RWPE1 (cell line): ENCODE data around the gene RTN4RL1.

Source experiments
- CTCF ChIA-PET: fragments of 350-600 bp; sonication (Branson Sonifier 250); formaldehyde crosslinking; extraction: SDS; loops from one replicate; lab custom pipeline; 2021; lab: Yijun Ruan, JAX
- POLR2A ChIA-PET: fragments of 400-600 bp; formaldehyde crosslinking; extraction: SDS; loops from one replicate; lab custom pipeline; 2020; ENCODE audit warnings: antibody characterized with exemption; ENCODE audit not compliant: low non-redundant PET; lab: Yijun Ruan, JAX
- DNase-seq: peaks from one replicate; pipeline ENCODE4 v3.0.0; 2012; ENCODE audit warnings: low spot score
- H3K27ac ChIP-seq: fragments of 450-650 bp; 2 replicates; pipeline ENCODE4 v1.5.1; 2017
- TF ChIP-seq, protein P1 (sequence below): fragments of 450-650 bp; conservative IDR thresholded peaks from 2 replicates; pipeline ENCODE4 v1.5.1; 2017; ENCODE audit warnings: low read depth, mild to moderate bottlenecking

RTN4RL1 gene

GRCh38 chr17:2064147-2064489, 39.0 kb upstream of the RTN4RL1 start:
- ChIA-PET CTCF (no interaction called here), POLR2A (no interaction called here)
- no peak for DNase-seq
- TF ChIP-seq, protein P1, sequence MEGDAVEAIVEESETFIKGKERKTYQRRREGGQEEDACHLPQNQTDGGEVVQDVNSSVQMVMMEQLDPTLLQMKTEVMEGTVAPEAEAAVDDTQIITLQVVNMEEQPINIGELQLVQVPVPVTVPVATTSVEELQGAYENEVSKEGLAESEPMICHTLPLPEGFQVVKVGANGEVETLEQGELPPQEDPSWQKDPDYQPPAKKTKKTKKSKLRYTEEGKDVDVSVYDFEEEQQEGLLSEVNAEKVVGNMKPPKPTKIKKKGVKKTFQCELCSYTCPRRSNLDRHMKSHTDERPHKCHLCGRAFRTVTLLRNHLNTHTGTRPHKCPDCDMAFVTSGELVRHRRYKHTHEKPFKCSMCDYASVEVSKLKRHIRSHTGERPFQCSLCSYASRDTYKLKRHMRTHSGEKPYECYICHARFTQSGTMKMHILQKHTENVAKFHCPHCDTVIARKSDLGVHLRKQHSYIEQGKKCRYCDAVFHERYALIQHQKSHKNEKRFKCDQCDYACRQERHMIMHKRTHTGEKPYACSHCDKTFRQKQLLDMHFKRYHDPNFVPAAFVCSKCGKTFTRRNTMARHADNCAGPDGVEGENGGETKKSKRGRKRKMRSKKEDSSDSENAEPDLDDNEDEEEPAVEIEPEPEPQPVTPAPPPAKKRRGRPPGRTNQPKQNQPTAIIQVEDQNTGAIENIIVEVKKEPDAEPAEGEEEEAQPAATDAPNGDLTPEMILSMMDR: no peak
- H3K27ac ChIP-seq: peak overlapping the region; percentile 51; the same call in 1 of the 2 replicates

DNA sequence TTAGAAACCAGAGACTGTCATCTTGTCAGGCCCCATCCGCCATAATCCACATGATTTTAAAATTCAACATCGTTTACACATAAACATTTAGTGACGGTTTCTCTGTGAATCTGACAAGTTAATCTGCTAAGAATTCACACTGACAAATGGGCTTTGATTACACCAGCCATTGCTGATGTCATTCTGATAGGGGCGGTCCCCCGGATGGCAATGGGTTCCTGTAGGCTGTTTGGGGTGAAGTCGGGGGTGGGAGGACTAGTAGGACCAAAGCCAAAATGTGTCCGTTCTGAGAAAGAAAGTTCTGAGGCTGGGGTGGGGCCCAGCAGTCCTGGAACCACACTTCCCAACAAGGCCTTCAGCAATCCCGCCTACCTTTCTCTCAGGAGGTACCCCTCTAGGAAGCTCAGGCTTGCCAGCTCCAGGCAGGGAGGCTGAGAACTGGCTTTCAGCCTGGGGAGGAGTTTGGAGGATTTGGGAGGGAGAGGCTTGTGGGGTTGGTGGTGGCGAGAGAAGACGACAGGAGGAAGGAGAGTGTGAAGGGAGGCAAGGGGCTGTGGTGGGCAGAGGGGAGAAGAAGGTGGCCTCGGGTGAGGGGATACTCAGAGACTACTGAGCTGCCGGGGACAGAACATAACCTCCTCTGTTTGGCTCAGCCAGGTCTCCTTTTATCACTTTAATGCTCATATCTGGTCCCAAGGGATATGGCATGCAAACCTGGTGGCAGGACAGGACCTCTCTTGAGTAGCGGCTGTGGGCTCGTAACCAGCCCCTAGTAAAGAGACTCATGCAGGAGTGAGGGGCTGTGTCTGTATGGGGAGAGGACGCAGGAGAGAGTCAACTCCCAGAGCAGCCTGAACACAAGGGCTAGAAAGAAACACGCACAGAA, 38.4 kb upstream of the RTN4RL1 start:
- peak overlapping the region; percentile 14; the same call in 1 of the 2 replicates for H3K27ac ChIP-seq
- no peak for DNase-seq
- TF ChIP-seq, protein P1: no peak
- CTCF ChIA-PET: no interaction called here
- POLR2A ChIA-PET: no interaction called here

- TF ChIP-seq, protein P1: no peak
- ChIA-PET POLR2A (no interaction called here), CTCF (interaction anchor here (0.6 kb wide), 2 partner anchors 39 to 1897 kb away, joined by 3 to 4 read pairs; no protein-coding TSS in a partner anchor)
- DNase-seq: no peak
- peak overlapping the region; percentile 22 for H3K27ac ChIP-seq
These were observed 37.5 kb upstream of the RTN4RL1 start for GRCh38 chr17:2062571-2063183.

- DNase-seq: no peak
- peak overlapping the region; percentile 36; the same call in 1 of the 2 replicates for H3K27ac ChIP-seq
- CTCF ChIA-PET: interaction anchor here (0.6 kb wide), 1 partner anchor 200 kb away, joined by 6 read pairs; no protein-coding TSS in a partner anchor
- TF ChIP-seq, protein P1: no peak
- POLR2A ChIA-PET: no interaction called here
These were observed 36.4 kb upstream of the RTN4RL1 start for GRCh38 chr17:2061441-2061958.

DNA sequence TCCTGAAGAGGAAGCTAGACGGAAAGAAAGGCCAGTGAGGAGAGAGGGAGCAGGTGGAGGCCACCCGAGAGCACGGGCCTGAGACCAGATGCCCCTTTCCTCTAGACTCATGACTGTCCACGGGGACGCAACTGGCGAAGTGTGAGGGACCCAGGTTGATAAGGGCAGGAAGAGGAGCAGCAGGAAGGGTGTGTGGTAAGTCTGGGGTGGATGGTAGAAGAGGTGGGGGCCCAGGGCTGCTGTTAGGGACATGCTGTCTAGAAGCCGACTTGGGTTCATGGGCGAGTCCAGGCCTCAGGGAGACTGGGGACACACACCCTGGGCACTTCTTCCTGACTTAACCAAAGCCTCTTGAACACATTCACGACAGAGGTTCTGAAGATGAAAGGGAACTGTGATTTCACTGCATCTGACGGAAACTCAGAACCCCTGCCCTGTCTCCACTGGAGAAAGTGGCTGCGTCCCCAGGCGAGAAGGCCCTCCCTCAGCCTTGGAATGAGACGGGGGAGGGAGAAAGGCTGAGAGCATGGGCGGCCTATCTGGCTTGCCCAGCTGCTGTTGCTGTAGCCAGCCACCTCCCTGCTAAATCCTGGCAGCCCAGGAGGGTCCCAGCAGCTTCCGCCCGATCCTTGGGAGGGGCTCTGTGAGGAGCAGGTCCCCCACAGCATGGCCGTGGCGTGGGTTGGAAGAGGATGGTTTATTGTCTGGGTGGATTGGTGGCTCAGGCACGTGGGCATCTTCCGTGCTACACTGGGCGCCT, 35.7 kb upstream of the RTN4RL1 start:
- peak overlapping the region; percentile 36; the same call in 1 of the 2 replicates for H3K27ac ChIP-seq
- no peak for DNase-seq
- TF ChIP-seq, protein P1: no peak
- POLR2A ChIA-PET: no interaction called here
- CTCF ChIA-PET: interaction anchor here (0.6 kb wide), 2 partner anchors 109 to 184 kb away, joined by 4 read pairs; no protein-coding TSS in a partner anchor

- peak overlapping the region; percentile 36 for H3K27ac ChIP-seq
- DNase-seq: no peak
- TF ChIP-seq, protein P1: no peak
- ChIA-PET POLR2A (no interaction called here), CTCF (interaction anchor here (0.6 kb wide), 2 partner anchors 110 to 184 kb away, joined by 4 read pairs; no protein-coding TSS in a partner anchor)
These were observed 35.2 kb upstream of the RTN4RL1 start for GRCh38 chr17:2060385-2060658.
